AG04450 (cell line): Measurements from ENCODE around the gene SNCG. TPM values are rescaled to one million over a fixed set of nuclear protein-coding genes. Genes with fewer than 3 reads are reported as not detected.
"Not testable (repeated sequence)": the region's sequence is repeated elsewhere in the genome, so short reads cannot be mapped to it uniquely, and the experiment has no call there.

Experiments used
- CTCF ChIA-PET: fragments of 300-600, 350-600 bp; formaldehyde crosslinking; extraction: SDS; loops from one replicate; lab custom pipeline; 2022; ENCODE audit warnings: antibody characterized with exemption, inconsistent platforms; lab: Charles Lee
- POLR2A ChIA-PET: fragments of 350-600 bp; formaldehyde crosslinking; extraction: SDS; loops from one replicate; lab custom pipeline; 2021; ENCODE audit warnings: antibody characterized with exemption, inconsistent platforms; lab: Yijun Ruan, JAX
- DNase-seq: peaks from one replicate; pipeline ENCODE4 v3.0.0-alpha.2; 2011; ENCODE audit warnings: low read depth, low spot score
- H3K27ac ChIP-seq: one replicate; pipeline ENCODE4 v1.5.1; 2012; ENCODE audit warnings: low read depth, low read length, control low read depth
- H3K27me3 ChIP-seq: one replicate; pipeline ENCODE4 v1.6.0; 2012; ENCODE audit warnings: low read length; ENCODE audit not compliant: control insufficient read depth, insufficient read depth
- H3K4me3 ChIP-seq: 2 replicates; pipeline ENCODE4 v1.5.1; 2011; ENCODE audit warnings: mild to moderate bottlenecking, low read depth, low read length, control low read depth
- H3K9me3 ChIP-seq: 2 replicates; pipeline ENCODE4 v1.5.1; 2012; ENCODE audit warnings: low read length; ENCODE audit not compliant: control insufficient read depth, insufficient read depth
- polyA plus RNA-seq: library from polyadenylated mRNA; depleted of rRNA; stranded (reverse); fragments of >200 nt; gene quantifications from 2 replicates; pipeline ENCODE4 v1.2.3, GENCODE V29; 2011
- TF ChIP-seq, protein P1 (sequence below): IDR thresholded peaks from 2 replicates; pipeline ENCODE4 v1.5.1; 2011; ENCODE audit warnings: low read depth, low read length, control low read depth, inconsistent platforms

The SNCG gene
- polyA plus RNA-seq, 1 experiment, result 4.6 TPM

- TF ChIP-seq, protein P1, sequence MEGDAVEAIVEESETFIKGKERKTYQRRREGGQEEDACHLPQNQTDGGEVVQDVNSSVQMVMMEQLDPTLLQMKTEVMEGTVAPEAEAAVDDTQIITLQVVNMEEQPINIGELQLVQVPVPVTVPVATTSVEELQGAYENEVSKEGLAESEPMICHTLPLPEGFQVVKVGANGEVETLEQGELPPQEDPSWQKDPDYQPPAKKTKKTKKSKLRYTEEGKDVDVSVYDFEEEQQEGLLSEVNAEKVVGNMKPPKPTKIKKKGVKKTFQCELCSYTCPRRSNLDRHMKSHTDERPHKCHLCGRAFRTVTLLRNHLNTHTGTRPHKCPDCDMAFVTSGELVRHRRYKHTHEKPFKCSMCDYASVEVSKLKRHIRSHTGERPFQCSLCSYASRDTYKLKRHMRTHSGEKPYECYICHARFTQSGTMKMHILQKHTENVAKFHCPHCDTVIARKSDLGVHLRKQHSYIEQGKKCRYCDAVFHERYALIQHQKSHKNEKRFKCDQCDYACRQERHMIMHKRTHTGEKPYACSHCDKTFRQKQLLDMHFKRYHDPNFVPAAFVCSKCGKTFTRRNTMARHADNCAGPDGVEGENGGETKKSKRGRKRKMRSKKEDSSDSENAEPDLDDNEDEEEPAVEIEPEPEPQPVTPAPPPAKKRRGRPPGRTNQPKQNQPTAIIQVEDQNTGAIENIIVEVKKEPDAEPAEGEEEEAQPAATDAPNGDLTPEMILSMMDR, result no peak
- Histone ChIP-seq H3K27ac (no peak overlapping the region), H3K27me3 (no peaks in the 10 kb centered on the region), H3K4me3 (no peak overlapping the region), H3K9me3 (no peaks in the 10 kb centered on the region)
- CTCF ChIA-PET, result interaction anchor here (0.6 to 1.6 kb wide), 3 partner anchors 9 to 125 kb away, joined by 4 to 11 read pairs (median 10); no protein-coding TSS in a partner anchor
- POLR2A ChIA-PET, result no interaction called here
- no peak for DNase-seq
These were observed 28.7 kb upstream of the SNCG start for GRCh38 chr10:86929468-86930380.

DNA sequence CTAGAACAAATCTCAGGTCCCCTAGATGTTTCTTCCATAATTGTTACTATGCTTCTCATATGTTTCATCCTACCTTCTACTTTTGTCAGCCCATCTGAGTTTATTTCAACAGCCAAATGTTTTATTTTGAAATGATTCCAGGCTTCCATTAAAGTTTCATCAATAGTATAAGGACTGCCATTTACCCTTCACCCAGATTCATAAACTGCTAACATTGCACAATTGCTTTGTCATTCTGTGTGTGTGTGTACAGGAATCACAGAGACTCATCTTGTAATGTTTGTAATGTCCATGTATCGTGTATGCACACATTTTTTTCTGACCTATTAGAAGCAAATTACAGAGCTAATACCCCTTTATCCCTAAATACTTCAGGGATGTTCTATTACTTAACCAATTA is 26.5 kb upstream of the SNCG start:
- Histone ChIP-seq H3K9me3 (no peaks in the 10 kb centered on the region), H3K27ac (no peak overlapping the region), H3K4me3 (no peak overlapping the region), H3K27me3 (no peaks in the 10 kb centered on the region)
- TF ChIP-seq, protein P1, result no peak
- CTCF ChIA-PET, result interaction anchor here (1.3 kb wide), 1 partner anchor 238 kb away, joined by 6 read pairs; no protein-coding TSS in a partner anchor
- no peak for DNase-seq
- POLR2A ChIA-PET, result no interaction called here

- ChIA-PET POLR2A (no interaction called here), CTCF (interaction anchor here (0.6 to 1.3 kb wide), 2 partner anchors 201 to 239 kb away, joined by 3 to 6 read pairs; no protein-coding TSS in a partner anchor)
- Histone ChIP-seq H3K9me3 (no peaks in the 10 kb centered on the region), H3K27ac (no peak overlapping the region), H3K4me3 (no peak overlapping the region), H3K27me3 (no peaks in the 10 kb centered on the region)
- TF ChIP-seq, protein P1, result no peak
- DNase-seq, result no peak
These were observed 25.7 kb upstream of the SNCG start for GRCh38 chr10:86932674-86933073.

- DNase-seq, H3K9me3 ChIP-seq, H3K27ac ChIP-seq, H3K4me3 ChIP-seq, H3K27me3 ChIP-seq, POLR2A ChIA-PET, CTCF ChIA-PET: not testable (repeated sequence)
These were observed 24.2 kb upstream of the SNCG start for GRCh38 chr10:86934162-86934711.

- no peaks in the 10 kb centered on the region for H3K27me3 ChIP-seq
- DNase-seq, result no peak
- no peaks in the 10 kb centered on the region; the same call in 1 of the 2 replicates for H3K9me3 ChIP-seq
- ChIA-PET POLR2A (no interaction called here), CTCF (interaction anchor here (0.6 to 3.1 kb wide), 9 partner anchors 10 to 248 kb away, joined by 3 to 41 read pairs (median 3); partner anchors contain the start of gene ADIRF)
- H3K27ac ChIP-seq, result no peak overlapping the region
- H3K4me3 ChIP-seq, result no peak overlapping the region
- TF ChIP-seq, protein P1, result no peak
These were observed 21.5 kb upstream of the SNCG start for GRCh38 chr10:86936661-86937501.
